Measurements from ENCODE around the gene CDH23.

GRCh38 chr10:71750986-71751385, 354.3 kb downstream of the CDH23 start:
- TF ChIP-seq, protein P1, sequence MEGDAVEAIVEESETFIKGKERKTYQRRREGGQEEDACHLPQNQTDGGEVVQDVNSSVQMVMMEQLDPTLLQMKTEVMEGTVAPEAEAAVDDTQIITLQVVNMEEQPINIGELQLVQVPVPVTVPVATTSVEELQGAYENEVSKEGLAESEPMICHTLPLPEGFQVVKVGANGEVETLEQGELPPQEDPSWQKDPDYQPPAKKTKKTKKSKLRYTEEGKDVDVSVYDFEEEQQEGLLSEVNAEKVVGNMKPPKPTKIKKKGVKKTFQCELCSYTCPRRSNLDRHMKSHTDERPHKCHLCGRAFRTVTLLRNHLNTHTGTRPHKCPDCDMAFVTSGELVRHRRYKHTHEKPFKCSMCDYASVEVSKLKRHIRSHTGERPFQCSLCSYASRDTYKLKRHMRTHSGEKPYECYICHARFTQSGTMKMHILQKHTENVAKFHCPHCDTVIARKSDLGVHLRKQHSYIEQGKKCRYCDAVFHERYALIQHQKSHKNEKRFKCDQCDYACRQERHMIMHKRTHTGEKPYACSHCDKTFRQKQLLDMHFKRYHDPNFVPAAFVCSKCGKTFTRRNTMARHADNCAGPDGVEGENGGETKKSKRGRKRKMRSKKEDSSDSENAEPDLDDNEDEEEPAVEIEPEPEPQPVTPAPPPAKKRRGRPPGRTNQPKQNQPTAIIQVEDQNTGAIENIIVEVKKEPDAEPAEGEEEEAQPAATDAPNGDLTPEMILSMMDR (IDR thresholded peaks at IDR 0.05) = no peak
- TF ChIP-seq POLR2AphosphoS5 (IDR thresholded peaks at IDR 0.05) (no peak), POLR2A (IDR thresholded peaks at IDR 0.05) (no peak), EP300 (IDR thresholded peaks at IDR 0.05) (no peak)

All from suprapubic skin (tissue), 4 donors.